Neural progenitor cell (in vitro differentiated cells): ENCODE data around the gene AKAP6. TPM values are rescaled to one million over a fixed set of nuclear protein-coding genes. Genes with fewer than 3 reads are reported as not detected.

ENCODE experiments used
- DNase-seq: peaks from one replicate; pipeline ENCODE4 v3.0.0-alpha.2; 2016; ENCODE audit warnings: low spot score
- H2AFZ ChIP-seq: fragments of 200-600 bp; sonication (generic); replicated peaks from 2 replicates; pipeline ENCODE4 v1.6.1; 2016; ENCODE audit warnings: antibody characterized with exemption
- H3F3A ChIP-seq: fragments of 200-600 bp; sonication (generic); 2 replicates; pipeline ENCODE4 v1.6.1; 2016; ENCODE audit warnings: antibody characterized with exemption, low read depth
- H3K27ac ChIP-seq: fragments of 200-600 bp; sonication (generic); 2 replicates; pipeline ENCODE4 v1.5.1; 2016; ENCODE audit warnings: mild to moderate bottlenecking
- H3K27me3 ChIP-seq: fragments of 200-600 bp; sonication (generic); 2 replicates; pipeline ENCODE4 v1.6.1; 2016; ENCODE audit warnings: mild to moderate bottlenecking, moderate library complexity
- H3K36me3 ChIP-seq: fragments of 200-600 bp; sonication (generic); 2 replicates; pipeline ENCODE4 v1.5.1; 2016
- H3K4me1 ChIP-seq: fragments of 200-600 bp; sonication (generic); 2 replicates; pipeline ENCODE4 v1.6.1; 2016; ENCODE audit warnings: mixed run types
- H3K4me2 ChIP-seq: fragments of 200-600 bp; sonication (generic); 2 replicates; pipeline ENCODE4 v1.6.1; 2016
- H3K4me3 ChIP-seq: fragments of 200-600 bp; sonication (generic); 2 replicates; pipeline ENCODE4 v1.5.1; 2016
- H3K79me2 ChIP-seq: fragments of 200-600 bp; sonication (generic); 2 replicates; pipeline ENCODE4 v1.6.1; 2016; ENCODE audit warnings: low read depth
- H3K9ac ChIP-seq: fragments of 200-600 bp; sonication (generic); 2 replicates; pipeline ENCODE4 v1.6.1; 2016
- H3K9me3 ChIP-seq: fragments of 200-600 bp; sonication (generic); 2 replicates; pipeline ENCODE4 v1.5.1; 2016; ENCODE audit warnings: low read depth
- H4K20me1 ChIP-seq: fragments of 200-600 bp; sonication (generic); 2 replicates; pipeline ENCODE4 v1.6.1; 2016; ENCODE audit warnings: low read depth
- H3K27ac Mint-ChIP-seq: 3 replicates; pipeline ENCODE4 v1.8.0; 2021; ENCODE audit warnings: mixed read lengths
- H3K27me3 Mint-ChIP-seq: 2 replicates; pipeline ENCODE4 v1.8.0; 2022; ENCODE audit warnings: low read depth, mild to moderate bottlenecking, inconsistent platforms, moderate library complexity, mixed read lengths; ENCODE audit not compliant: insufficient read depth
- H3K36me3 Mint-ChIP-seq: 3 replicates; pipeline ENCODE4 v1.8.0; 2021; ENCODE audit warnings: mixed read lengths
- H3K4me1 Mint-ChIP-seq: 3 replicates; pipeline ENCODE4 v1.8.0; 2021; ENCODE audit warnings: mixed read lengths
- H3K4me3 Mint-ChIP-seq: 3 replicates; pipeline ENCODE4 v1.8.0; 2021; ENCODE audit warnings: mild to moderate bottlenecking, moderate library complexity, mixed read lengths
- H3K9me3 Mint-ChIP-seq: 3 replicates; pipeline ENCODE4 v1.8.0; 2020; ENCODE audit warnings: mixed read lengths
- CTCF ChIP-seq: fragments of 200-600 bp; sonication (generic); IDR thresholded peaks from 2 replicates; pipeline ENCODE4 v1.5.1; 2017; ENCODE audit warnings: antibody characterized with exemption, mild to moderate bottlenecking
- EZH2 ChIP-seq: fragments of 200-600 bp; sonication (generic); IDR thresholded peaks from 2 replicates; pipeline ENCODE4 v1.6.1; 2017; ENCODE audit warnings: antibody characterized with exemption, mild to moderate bottlenecking, moderate library complexity
- EZH2phosphoT487 ChIP-seq: fragments of 200-600 bp; sonication (generic); IDR thresholded peaks from 2 replicates; pipeline ENCODE4 v1.6.1; 2017; ENCODE audit warnings: antibody characterized with exemption
- total RNA-seq: library from RNA; depleted of rRNA; stranded (reverse); fragments of >200 nt; gene quantifications from 2 replicates; pipeline ENCODE4 v1.2.3, GENCODE V29; 2015; ENCODE audit warnings: low replicate concordance

The AKAP6 gene
- total RNA-seq, 1 donor from 2014 or later: 3.7 TPM

GRCh38 chr14:32536175-32536574 lies 207.1 kb downstream of the AKAP6 start:
- Mint-ChIP-seq H3K9me3 (no peaks in the 10 kb centered on the region), H3K27me3 (no peaks in the 10 kb centered on the region), H3K36me3 (no peaks in the 10 kb centered on the region), H3K4me3 (no peak overlapping the region), H3K27ac (no peak overlapping the region), H3K4me1 (no peaks in the 10 kb centered on the region)
- Histone ChIP-seq H2AFZ (no peak overlapping the region), H3F3A (no peaks in the 10 kb centered on the region), H3K79me2 (no peaks in the 10 kb centered on the region), H3K27me3 (no peaks in the 10 kb centered on the region), H3K9me3 (no peaks in the 10 kb centered on the region), H4K20me1 (no peaks in the 10 kb centered on the region), H3K9ac (no peak overlapping the region), H3K27ac (no peak overlapping the region), H3K4me2 (no peak overlapping the region), H3K4me3 (no peak overlapping the region), H3K4me1 (no peaks in the 10 kb centered on the region), H3K36me3 (no peaks in the 10 kb centered on the region)
- TF ChIP-seq EZH2 (no peak), EZH2phosphoT487 (no peak)
- no peak for DNase-seq

GRCh38 chr14:32537166-32537565 lies 208.1 kb downstream of the AKAP6 start:
- no peak overlapping the region for H3K27ac Mint-ChIP-seq
- TF ChIP-seq EZH2phosphoT487 (no peak), EZH2 (no peak), CTCF (no peak)

GRCh38 chr14:32542507-32542906 lies 213.4 kb downstream of the AKAP6 start:
- no peaks in the 10 kb centered on the region for H3K9me3 Mint-ChIP-seq
- no peaks in the 10 kb centered on the region for H4K20me1 ChIP-seq
- H3K79me2 ChIP-seq: no peaks in the 10 kb centered on the region
- no peaks in the 10 kb centered on the region for H3K36me3 Mint-ChIP-seq
- no peaks in the 10 kb centered on the region for H3K36me3 ChIP-seq
- no peak overlapping the region for H2AFZ ChIP-seq
- H3K4me1 ChIP-seq: no peaks in the 10 kb centered on the region
- no peak overlapping the region for H3K9ac ChIP-seq
- H3K27me3 ChIP-seq: no peaks in the 10 kb centered on the region
- DNase-seq: no peak
- no peak overlapping the region for H3K4me3 ChIP-seq
- H3K4me1 Mint-ChIP-seq: no peaks in the 10 kb centered on the region
- H3F3A ChIP-seq: no peaks in the 10 kb centered on the region
- no peak overlapping the region for H3K4me3 Mint-ChIP-seq
- H3K27ac ChIP-seq: no peak overlapping the region
- H3K4me2 ChIP-seq: no peak overlapping the region
- H3K27ac Mint-ChIP-seq: no peak overlapping the region
- TF ChIP-seq EZH2: no peak
- TF ChIP-seq CTCF: no peak
- TF ChIP-seq EZH2phosphoT487: no peak
- no peaks in the 10 kb centered on the region for H3K27me3 Mint-ChIP-seq
- H3K9me3 ChIP-seq: no peaks in the 10 kb centered on the region

More at GRCh38 chr14:32537166-32537565, 208.1 kb downstream of the AKAP6 start:
- H3K4me1 ChIP-seq: no peaks in the 10 kb centered on the region
- no peaks in the 10 kb centered on the region for H3F3A ChIP-seq
- no peaks in the 10 kb centered on the region for H3K9me3 ChIP-seq
- no peak overlapping the region for H3K4me3 ChIP-seq
- no peak for DNase-seq
- H3K4me2 ChIP-seq: no peak overlapping the region
- no peaks in the 10 kb centered on the region for H3K36me3 Mint-ChIP-seq
- H3K27me3 ChIP-seq: no peaks in the 10 kb centered on the region
- no peaks in the 10 kb centered on the region for H3K4me1 Mint-ChIP-seq
- H2AFZ ChIP-seq: no peak overlapping the region
- no peak overlapping the region for H3K9ac ChIP-seq
- H4K20me1 ChIP-seq: no peaks in the 10 kb centered on the region
- H3K36me3 ChIP-seq: no peaks in the 10 kb centered on the region
- H3K79me2 ChIP-seq: no peaks in the 10 kb centered on the region
- no peaks in the 10 kb centered on the region for H3K9me3 Mint-ChIP-seq
- H3K4me3 Mint-ChIP-seq: no peak overlapping the region
- H3K27me3 Mint-ChIP-seq: no peaks in the 10 kb centered on the region
- no peak overlapping the region for H3K27ac ChIP-seq

GRCh38 chr14:32545095-32545494 lies 216.0 kb downstream of the AKAP6 start:
- Mint-ChIP-seq H3K9me3 (no peaks in the 10 kb centered on the region), H3K27me3 (no peaks in the 10 kb centered on the region), H3K36me3 (no peaks in the 10 kb centered on the region), H3K4me1 (no peaks in the 10 kb centered on the region), H3K27ac (no peak overlapping the region), H3K4me3 (no peak overlapping the region)
- Histone ChIP-seq H3K9me3 (no peaks in the 10 kb centered on the region), H2AFZ (no peak overlapping the region), H3K9ac (no peak overlapping the region), H3K27me3 (no peaks in the 10 kb centered on the region), H3K4me1 (no peaks in the 10 kb centered on the region), H3K36me3 (no peaks in the 10 kb centered on the region), H3K4me2 (no peak overlapping the region), H3K79me2 (no peaks in the 10 kb centered on the region), H3K4me3 (no peak overlapping the region), H4K20me1 (no peaks in the 10 kb centered on the region), H3K27ac (no peak overlapping the region), H3F3A (no peaks in the 10 kb centered on the region)
- no peak for DNase-seq
- TF ChIP-seq CTCF (no peak), EZH2 (no peak), EZH2phosphoT487 (no peak)
